ENCODE measurements around the gene CMTM3. TPM values are rescaled to one million over a fixed set of nuclear protein-coding genes. Genes with fewer than 3 reads are reported as not detected.

Gene CMTM3
- total RNA-seq, 1 experiment from 2014 or later = 39.2 TPM

GRCh38 chr16:66590322-66590721 lies 14.2 kb upstream of the CMTM3 start:
- H3K9me3 Mint-ChIP-seq = no peaks in the 10 kb centered on the region
- Histone ChIP-seq H3K4ac (ENCODE audit: low read depth, low read length) (no peak overlapping the region), H3K27me3 (ENCODE audit: insufficient read depth, low read length) (no peaks in the 10 kb centered on the region), H3K23me2 (ENCODE audit: insufficient read length, low read depth, low read length, poor library complexity, severe bottlenecking) (no peaks in the 10 kb centered on the region), H3K56ac (ENCODE audit: insufficient read length, low read depth, low read length) (no peak overlapping the region), H4K8ac (replicated peaks; ENCODE audit: insufficient read length, low read depth, low read length) (no peak overlapping the region), H3K23ac (ENCODE audit: insufficient read length, low read depth, low read length) (no peak overlapping the region), H3K14ac (ENCODE audit: insufficient read depth, low read length) (no peak overlapping the region), H3K4me2 (ENCODE audit: insufficient read depth, insufficient read length, low read length) (no peak overlapping the region), H3T11ph (ENCODE audit: low read length) (no peak overlapping the region), H2BK5ac (ENCODE audit: insufficient read length, low read length) (no peak overlapping the region), H2BK120ac (ENCODE audit: low read depth, low read length, poor library complexity, severe bottlenecking) (no peak overlapping the region), H4K20me1 (ENCODE audit: control insufficient read depth, insufficient read depth, insufficient read length) (no peaks in the 10 kb centered on the region), H4K5ac (ENCODE audit: insufficient read length, low read depth, low read length) (no peak overlapping the region), H2BK15ac (ENCODE audit: low read depth, low read length) (no peak overlapping the region), H3K27ac (ENCODE audit: insufficient read length, low read depth, low read length) (no peak overlapping the region), H2AK5ac (ENCODE audit: insufficient read length, low read length) (no peak overlapping the region), H2BK12ac (ENCODE audit: insufficient read length, low read depth, low read length) (no peak overlapping the region), H3K9ac (ENCODE audit: extremely low read depth, insufficient read length, low read length) (no peak overlapping the region), H3K79me1 (ENCODE audit: insufficient read depth, low read depth, low read length, poor library complexity, severe bottlenecking) (no peaks in the 10 kb centered on the region), H3K9me3 (ENCODE audit: control insufficient read depth, low read depth, low read length) (no peaks in the 10 kb centered on the region), H3K79me2 (ENCODE audit: insufficient read depth, low read length) (no peaks in the 10 kb centered on the region), H2BK20ac (ENCODE audit: low read depth, low read length, poor library complexity, severe bottlenecking) (no peak overlapping the region), H4K91ac (ENCODE audit: insufficient read length, low read depth, low read length) (no peak overlapping the region), H3K18ac (ENCODE audit: insufficient read length, low read depth, low read length) (no peak overlapping the region), H3K4me1 (ENCODE audit: insufficient read depth, low read length) (no peaks in the 10 kb centered on the region), H2AFZ (ENCODE audit: low read length) (no peak overlapping the region)
- no peak overlapping the region for H3K27ac Mint-ChIP-seq
- no peak for TF ChIP-seq CTCF (conservative IDR thresholded peaks at IDR 0.05)
- no peak for DNase-seq
- no peaks in the 10 kb centered on the region for H3K36me3 Mint-ChIP-seq (ENCODE audit: insufficient read depth in 1 of 3, low read depth in 3 of 3)
- WGBS (ENCODE audit: extremely low coverage, insufficient read length, low lambda C conversion rate) = no CpG with 5 or more reads among the region's 8 CpGs
- no peak overlapping the region for H3K4me3 Mint-ChIP-seq
- no peaks in the 10 kb centered on the region; the same call in 1 of the 2 replicates for H3K27me3 Mint-ChIP-seq (ENCODE audit: low read depth)
- peaks cover 12 to 20% of the 10 kb centered on the region in 2 experiments for H3K4me1 Mint-ChIP-seq
